HepG2 (cell line): ENCODE results near the gene ACACB. TPM values are rescaled to one million over a fixed set of nuclear protein-coding genes. Genes with fewer than 3 reads are reported as not detected.

ENCODE experiments used
- FOXK1 ChIP-seq: sonication (generic); formaldehyde crosslinking; IDR thresholded peaks from 2 replicates; pipeline ENCODE4 v1.4.0; 2020; ENCODE audit warnings: low read depth, missing genetic modification reagents, borderline replicate concordance
- HOXA3 ChIP-seq: sonication (generic); formaldehyde crosslinking; IDR thresholded peaks from 2 replicates; pipeline ENCODE4 v1.5.0; 2020; ENCODE audit warnings: missing genetic modification reagents
- KAT7 ChIP-seq: IDR thresholded peaks from 2 replicates; pipeline ENCODE4 v1.6.1; 2018; ENCODE audit warnings: borderline replicate concordance, missing compliant biosample characterization
- MLX ChIP-seq: IDR thresholded peaks from 2 replicates; pipeline ENCODE4 v1.6.1; 2016
- NR2F6 ChIP-seq, 2 experiments: IDR thresholded peaks; 2 replicates each; pipeline ENCODE4 v1.6.1; 2016; ENCODE audit warnings: antibody characterized with exemption in 1 of 2, mild to moderate bottlenecking in 1 of 2
- PHB2 ChIP-seq: fragments of 450-650 bp; IDR thresholded peaks from 2 replicates; pipeline ENCODE4 v1.6.1; 2018; ENCODE audit not compliant: partially characterized antibody
- PRDM10 ChIP-seq: sonication (generic); formaldehyde crosslinking; IDR thresholded peaks from 2 replicates; pipeline ENCODE4 v1.4.0; 2020; ENCODE audit warnings: low read depth, missing genetic modification reagents
- TCF7L2 ChIP-seq: IDR thresholded peaks from 2 replicates; pipeline ENCODE4 v1.6.1; 2011; ENCODE audit warnings: mild to moderate bottlenecking, low read depth, low read length, moderate library complexity
- ZNF251 ChIP-seq: sonication (generic); formaldehyde crosslinking; IDR thresholded peaks from 2 replicates; pipeline ENCODE4 v1.9.0; 2021; ENCODE audit warnings: mild to moderate bottlenecking, missing genetic modification reagents
- ZNF432 ChIP-seq: sonication (generic); formaldehyde crosslinking; IDR thresholded peaks from 2 replicates; pipeline ENCODE4 v1.5.0; 2020; ENCODE audit warnings: missing genetic modification reagents, mild to moderate bottlenecking, borderline replicate concordance
- polyA plus RNA-seq, 8 experiments: library from polyadenylated mRNA; depleted of rRNA in 3 of 8; stranded (reverse) in 7 of 8; unstranded in 1 of 8; fragments of >200 nt; fragmentation: Illumina TruSeq in 4 of 8; extraction: Trizol in 4 of 8; gene quantifications; 2 replicates each; pipeline versions ENCODE4 v1.2.1 to v1.2.3, GENCODE V29; 2011 to 2016; ENCODE audit warnings: low read depth in 4 of 8, missing spikeins in 1 of 8, mixed read lengths in 1 of 8; ENCODE audit not compliant: insufficient read depth in 1 of 8
- total RNA-seq, 5 experiments: library from RNA; depleted of rRNA; stranded (reverse); fragments of >200 nt; fragmentation: Illumina TruSeq; extraction: Trizol; gene quantifications; 2 replicates each; pipeline ENCODE4 v1.2.3, GENCODE V29; 2016; ENCODE audit warnings: low read depth in 1 of 5
- TF ChIP-seq, protein P1 (sequence below): sonication (generic); formaldehyde crosslinking; IDR thresholded peaks from 2 replicates; pipeline ENCODE4 v1.4.0; 2020; ENCODE audit warnings: missing genetic modification reagents
- TF ChIP-seq, protein P2 (sequence below): sonication (generic); formaldehyde crosslinking; IDR thresholded peaks from 2 replicates; pipeline ENCODE4 v1.4.0; 2020; ENCODE audit warnings: missing genetic modification reagents
- TF ChIP-seq, protein P3 (sequence below): sonication (generic); formaldehyde crosslinking; IDR thresholded peaks from 2 replicates; pipeline ENCODE4 v1.4.0; 2020; ENCODE audit warnings: missing genetic modification reagents, borderline replicate concordance
- TF ChIP-seq, protein P4 (sequence below), 2 experiments: sonication (generic) in 1 of 2; formaldehyde crosslinking in 1 of 2; IDR thresholded peaks; 2 replicates each; pipeline versions ENCODE4 v1.4.0 to v1.6.1; 2018 to 2020; ENCODE audit warnings: missing genetic modification reagents in 2 of 2, borderline replicate concordance in 1 of 2, low read depth in 1 of 2, mild to moderate bottlenecking in 1 of 2, missing biosample characterization in 1 of 2

Gene ACACB
- total and polyA plus RNA-seq, 2 of the 13 experiments (the other 11 are each of a cell fraction or from before 2014, with no cell fraction given): 6.2 to 8.6 TPM

GRCh38 chr12:109110988-109111495, 5.3 kb upstream of the ACACB start (continued):
- TF ChIP-seq, protein P1, sequence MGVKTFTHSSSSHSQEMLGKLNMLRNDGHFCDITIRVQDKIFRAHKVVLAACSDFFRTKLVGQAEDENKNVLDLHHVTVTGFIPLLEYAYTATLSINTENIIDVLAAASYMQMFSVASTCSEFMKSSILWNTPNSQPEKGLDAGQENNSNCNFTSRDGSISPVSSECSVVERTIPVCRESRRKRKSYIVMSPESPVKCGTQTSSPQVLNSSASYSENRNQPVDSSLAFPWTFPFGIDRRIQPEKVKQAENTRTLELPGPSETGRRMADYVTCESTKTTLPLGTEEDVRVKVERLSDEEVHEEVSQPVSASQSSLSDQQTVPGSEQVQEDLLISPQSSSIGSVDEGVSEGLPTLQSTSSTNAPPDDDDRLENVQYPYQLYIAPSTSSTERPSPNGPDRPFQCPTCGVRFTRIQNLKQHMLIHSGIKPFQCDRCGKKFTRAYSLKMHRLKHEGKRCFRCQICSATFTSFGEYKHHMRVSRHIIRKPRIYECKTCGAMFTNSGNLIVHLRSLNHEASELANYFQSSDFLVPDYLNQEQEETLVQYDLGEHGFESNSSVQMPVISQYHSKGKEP (CRISPR knock-in tag): no peak
- TF ChIP-seq NR2F6 (IDR thresholded peaks at IDR 0.05) (0 out of 2 replicates have a peak, but pooled peaks have one; percentile 5), NR2F6 (CRISPR knock-in tag; IDR thresholded peaks at IDR 0.05) (no peak; the same call in 1 of the 2 replicates), FOXK1 (peak; percentile 52; the same call in 1 of the 2 replicates), KAT7 (peak; percentile 81; the same call in 1 of the 2 replicates), HOXA3 (CRISPR knock-in tag) (peak; percentile 72), TCF7L2 (no peak), MLX (no peak), ZNF432 (no peak), ZNF251 (CRISPR knock-in tag) (no peak), PRDM10 (CRISPR knock-in tag) (peak; percentile 98), PHB2 (no peak)
- TF ChIP-seq, protein P2, sequence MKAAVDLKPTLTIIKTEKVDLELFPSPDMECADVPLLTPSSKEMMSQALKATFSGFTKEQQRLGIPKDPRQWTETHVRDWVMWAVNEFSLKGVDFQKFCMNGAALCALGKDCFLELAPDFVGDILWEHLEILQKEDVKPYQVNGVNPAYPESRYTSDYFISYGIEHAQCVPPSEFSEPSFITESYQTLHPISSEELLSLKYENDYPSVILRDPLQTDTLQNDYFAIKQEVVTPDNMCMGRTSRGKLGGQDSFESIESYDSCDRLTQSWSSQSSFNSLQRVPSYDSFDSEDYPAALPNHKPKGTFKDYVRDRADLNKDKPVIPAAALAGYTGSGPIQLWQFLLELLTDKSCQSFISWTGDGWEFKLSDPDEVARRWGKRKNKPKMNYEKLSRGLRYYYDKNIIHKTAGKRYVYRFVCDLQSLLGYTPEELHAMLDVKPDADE (CRISPR knock-in tag): no peak
- TF ChIP-seq, protein P3, sequence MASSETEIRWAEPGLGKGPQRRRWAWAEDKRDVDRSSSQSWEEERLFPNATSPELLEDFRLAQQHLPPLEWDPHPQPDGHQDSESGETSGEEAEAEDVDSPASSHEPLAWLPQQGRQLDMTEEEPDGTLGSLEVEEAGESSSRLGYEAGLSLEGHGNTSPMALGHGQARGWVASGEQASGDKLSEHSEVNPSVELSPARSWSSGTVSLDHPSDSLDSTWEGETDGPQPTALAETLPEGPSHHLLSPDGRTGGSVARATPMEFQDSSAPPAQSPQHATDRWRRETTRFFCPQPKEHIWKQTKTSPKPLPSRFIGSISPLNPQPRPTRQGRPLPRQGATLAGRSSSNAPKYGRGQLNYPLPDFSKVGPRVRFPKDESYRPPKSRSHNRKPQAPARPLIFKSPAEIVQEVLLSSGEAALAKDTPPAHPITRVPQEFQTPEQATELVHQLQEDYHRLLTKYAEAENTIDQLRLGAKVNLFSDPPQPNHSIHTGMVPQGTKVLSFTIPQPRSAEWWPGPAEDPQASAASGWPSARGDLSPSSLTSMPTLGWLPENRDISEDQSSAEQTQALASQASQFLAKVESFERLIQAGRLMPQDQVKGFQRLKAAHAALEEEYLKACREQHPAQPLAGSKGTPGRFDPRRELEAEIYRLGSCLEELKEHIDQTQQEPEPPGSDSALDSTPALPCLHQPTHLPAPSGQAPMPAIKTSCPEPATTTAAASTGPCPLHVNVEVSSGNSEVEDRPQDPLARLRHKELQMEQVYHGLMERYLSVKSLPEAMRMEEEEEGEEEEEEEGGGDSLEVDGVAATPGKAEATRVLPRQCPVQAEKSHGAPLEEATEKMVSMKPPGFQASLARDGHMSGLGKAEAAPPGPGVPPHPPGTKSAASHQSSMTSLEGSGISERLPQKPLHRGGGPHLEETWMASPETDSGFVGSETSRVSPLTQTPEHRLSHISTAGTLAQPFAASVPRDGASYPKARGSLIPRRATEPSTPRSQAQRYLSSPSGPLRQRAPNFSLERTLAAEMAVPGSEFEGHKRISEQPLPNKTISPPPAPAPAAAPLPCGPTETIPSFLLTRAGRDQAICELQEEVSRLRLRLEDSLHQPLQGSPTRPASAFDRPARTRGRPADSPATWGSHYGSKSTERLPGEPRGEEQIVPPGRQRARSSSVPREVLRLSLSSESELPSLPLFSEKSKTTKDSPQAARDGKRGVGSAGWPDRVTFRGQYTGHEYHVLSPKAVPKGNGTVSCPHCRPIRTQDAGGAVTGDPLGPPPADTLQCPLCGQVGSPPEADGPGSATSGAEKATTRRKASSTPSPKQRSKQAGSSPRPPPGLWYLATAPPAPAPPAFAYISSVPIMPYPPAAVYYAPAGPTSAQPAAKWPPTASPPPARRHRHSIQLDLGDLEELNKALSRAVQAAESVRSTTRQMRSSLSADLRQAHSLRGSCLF (CRISPR knock-in tag): no peak
- TF ChIP-seq, protein P4, sequence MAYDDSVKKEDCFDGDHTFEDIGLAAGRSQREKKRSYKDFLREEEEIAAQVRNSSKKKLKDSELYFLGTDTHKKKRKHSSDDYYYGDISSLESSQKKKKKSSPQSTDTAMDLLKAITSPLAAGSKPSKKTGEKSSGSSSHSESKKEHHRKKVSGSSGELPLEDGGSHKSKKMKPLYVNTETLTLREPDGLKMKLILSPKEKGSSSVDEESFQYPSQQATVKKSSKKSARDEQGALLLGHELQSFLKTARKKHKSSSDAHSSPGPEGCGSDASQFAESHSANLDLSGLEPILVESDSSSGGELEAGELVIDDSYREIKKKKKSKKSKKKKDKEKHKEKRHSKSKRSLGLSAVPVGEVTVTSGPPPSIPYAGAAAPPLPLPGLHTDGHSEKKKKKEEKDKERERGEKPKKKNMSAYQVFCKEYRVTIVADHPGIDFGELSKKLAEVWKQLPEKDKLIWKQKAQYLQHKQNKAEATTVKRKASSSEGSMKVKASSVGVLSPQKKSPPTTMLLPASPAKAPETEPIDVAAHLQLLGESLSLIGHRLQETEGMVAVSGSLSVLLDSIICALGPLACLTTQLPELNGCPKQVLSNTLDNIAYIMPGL (CRISPR knock-in tag; IDR thresholded peaks at IDR 0.05; ENCODE audit: borderline replicate concordance in 1 of 2, low read depth in 1 of 2): peak; percentile 43 to 72; a peak in 3 of 4 replicates
